NCI-H524 treated with DMSO at 0.1 percent for 48 hours (cell line): ENCODE measurements around the gene GATA6.

Experiments used
- DNase-seq: peaks from one replicate; lab custom pipeline; 2025; lab: John Stamatoyannopoulos, UW

The GATA6 gene

GRCh38 chr18:22166069-22166950 is 3.1 kb upstream of the GATA6 start:
- DNase-seq = no peak

GRCh38 chr18:22167091-22167470 is 2.3 kb upstream of the GATA6 start:
- DNase-seq = no peak

DNA sequence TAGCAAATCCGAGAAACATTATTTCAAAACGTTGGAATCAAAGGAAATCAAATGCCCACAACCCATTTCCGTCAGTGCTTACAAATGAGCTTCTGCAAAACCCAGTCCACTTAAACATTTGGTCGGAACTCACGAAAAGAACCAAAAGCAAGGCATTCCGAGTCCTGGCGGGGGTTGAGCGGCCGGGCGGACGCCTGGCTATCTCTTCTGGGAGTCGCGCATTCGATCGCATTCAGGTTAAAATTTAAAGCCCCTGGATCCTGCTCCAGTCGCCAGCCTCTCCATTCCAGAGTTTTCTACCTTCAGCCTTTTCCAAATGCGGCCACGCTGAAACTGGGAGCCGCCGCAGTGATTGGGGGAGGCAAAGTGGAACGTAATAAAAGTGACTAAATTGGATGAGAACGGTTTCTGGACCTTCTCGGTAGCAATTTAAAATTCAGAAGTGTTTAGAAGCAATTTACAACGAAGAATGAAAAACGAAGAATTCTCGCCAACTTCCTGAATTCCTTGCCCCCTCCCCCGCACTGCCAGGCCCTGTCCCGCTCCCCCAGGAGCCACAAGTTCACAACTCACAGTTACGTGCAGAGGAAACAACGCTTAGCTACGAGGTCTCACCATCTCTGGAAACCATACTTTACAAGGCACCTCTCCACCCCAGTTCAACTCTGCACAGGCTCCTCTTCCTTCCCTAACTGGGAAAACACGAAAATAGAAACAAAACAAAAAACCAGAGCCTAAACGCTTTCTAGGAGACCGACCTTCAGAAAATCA is 1.7 kb upstream of the GATA6 start:
- no peak for DNase-seq

GRCh38 chr18:22168360-22168921 is 948 bp upstream of the GATA6 start:
- no peak for DNase-seq

DNA sequence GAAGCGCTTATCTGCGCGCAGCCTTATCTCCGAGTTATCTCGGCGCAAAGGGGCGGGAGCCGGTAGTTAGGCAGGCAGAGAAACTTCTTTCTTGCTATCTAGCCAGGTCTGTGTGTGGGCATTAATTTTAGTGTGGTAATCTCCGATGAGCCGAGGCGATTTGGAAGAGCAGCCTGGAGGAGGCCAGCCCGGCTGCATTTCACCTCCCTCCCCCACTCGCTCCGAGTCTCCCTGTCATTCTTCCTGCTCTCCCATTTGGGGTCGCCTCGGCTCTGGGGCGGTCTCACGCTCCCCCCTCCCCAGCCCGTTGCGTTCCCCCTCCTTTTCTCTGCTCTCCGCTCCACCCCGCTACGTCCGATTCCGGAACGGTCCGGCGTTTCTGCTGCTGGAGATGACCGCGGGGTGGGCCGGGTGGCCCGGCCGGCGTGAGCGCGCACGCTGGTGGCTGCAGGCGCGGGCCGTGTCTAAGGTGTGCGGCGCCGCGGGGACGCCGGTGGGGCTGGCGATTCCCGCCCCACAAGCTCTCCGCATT is 566 bp downstream of the GATA6 start:
- no peak for DNase-seq

DNA sequence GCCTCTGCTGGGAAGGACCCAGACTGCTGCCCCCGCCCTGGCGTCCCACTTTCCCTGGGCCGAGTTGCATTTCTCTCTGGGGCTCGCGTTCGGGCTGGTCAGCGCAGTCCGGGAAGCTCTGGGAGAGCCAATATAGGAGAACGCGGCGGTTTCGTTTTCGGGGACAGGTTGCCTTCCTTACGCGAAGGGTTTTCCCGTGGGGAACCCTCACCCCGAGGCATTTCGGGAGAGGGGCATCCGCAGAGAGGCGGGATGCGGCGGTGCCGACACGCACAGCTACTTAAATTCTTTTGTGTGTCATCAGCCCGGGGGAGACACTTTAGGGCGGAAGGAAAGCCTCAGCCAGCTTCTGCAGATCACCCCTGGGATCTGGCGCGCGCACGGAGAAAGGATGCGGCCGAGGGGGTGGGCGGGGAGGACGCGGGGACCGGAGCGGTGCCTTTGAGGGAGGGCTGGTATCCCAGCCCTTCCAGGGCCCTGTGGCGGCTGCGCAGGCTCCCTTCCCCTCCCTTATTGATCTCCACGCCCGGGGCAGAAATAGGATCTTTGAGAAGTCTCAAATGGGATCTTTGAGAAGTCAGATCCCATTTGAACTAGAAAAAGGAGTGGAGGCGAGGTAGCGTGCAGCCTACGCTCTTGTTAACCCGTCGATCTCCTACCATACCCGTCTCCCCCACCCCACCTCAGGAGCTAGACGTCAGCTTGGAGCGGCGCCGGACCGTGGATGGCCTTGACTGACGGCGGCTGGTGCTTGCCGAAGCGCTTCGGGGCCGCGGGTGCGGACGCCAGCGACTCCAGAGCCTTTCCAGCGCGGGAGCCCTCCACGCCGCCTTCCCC is 1.2 kb downstream of the GATA6 start:
- no peak for DNase-seq

DNA sequence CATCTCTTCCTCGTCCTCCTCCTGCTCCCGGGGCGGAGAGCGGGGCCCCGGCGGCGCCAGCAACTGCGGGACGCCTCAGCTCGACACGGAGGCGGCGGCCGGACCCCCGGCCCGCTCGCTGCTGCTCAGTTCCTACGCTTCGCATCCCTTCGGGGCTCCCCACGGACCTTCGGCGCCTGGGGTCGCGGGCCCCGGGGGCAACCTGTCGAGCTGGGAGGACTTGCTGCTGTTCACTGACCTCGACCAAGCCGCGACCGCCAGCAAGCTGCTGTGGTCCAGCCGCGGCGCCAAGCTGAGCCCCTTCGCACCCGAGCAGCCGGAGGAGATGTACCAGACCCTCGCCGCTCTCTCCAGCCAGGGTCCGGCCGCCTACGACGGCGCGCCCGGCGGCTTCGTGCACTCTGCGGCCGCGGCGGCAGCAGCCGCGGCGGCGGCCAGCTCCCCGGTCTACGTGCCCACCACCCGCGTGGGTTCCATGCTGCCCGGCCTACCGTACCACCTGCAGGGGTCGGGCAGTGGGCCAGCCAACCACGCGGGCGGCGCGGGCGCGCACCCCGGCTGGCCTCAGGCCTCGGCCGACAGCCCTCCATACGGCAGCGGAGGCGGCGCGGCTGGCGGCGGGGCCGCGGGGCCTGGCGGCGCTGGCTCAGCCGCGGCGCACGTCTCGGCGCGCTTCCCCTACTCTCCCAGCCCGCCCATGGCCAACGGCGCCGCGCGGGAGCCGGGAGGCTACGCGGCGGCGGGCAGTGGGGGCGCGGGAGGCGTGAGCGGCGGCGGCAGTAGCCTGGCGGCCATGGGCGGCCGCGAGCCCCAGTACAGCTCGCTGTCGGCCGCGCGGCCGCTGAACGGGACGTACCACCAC is 2.1 kb downstream of the GATA6 start:
- no peak for DNase-seq

DNA sequence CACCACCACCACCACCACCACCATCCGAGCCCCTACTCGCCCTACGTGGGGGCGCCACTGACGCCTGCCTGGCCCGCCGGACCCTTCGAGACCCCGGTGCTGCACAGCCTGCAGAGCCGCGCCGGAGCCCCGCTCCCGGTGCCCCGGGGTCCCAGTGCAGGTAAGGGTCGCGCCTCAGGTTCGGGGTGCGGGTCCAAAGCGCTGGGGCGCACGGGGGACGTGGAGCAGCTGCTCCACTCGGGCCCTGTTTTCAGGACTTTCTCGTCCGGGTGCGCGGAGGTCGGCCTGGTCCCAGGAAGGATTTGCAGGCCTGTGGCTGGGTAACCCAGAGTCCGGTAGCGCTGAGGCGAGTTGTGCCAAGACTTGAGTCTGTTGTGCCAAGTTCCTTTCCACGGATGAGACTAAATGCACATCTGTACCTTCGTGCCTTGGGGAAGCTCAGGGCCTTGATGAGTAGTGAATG is 2.8 kb downstream of the GATA6 start:
- DNase-seq = no peak

DNA sequence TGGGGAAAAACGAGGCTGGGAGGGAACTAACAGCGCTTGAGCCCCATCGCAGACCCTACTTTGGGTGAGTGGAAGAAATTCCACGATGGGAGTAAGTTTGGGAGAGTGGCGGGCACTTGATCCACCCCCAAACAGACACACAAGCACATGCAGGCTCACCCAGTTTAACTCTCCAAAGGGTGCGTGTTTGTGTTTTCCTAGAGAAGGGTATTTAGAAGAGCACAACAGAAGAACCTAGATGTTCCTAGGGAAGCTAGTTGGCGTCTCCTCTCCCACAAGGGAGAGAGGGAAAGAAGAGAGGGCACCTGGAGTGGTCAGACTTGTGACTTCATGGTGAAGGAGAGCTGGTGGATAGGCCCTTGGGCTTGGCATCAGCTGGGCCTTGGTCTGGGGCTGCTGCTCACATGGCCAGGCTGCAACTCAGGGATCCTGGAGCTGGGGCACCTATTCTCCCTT is 3.2 kb downstream of the GATA6 start:
- no peak for DNase-seq

- no peak for DNase-seq
Measured at GRCh38 chr18:22173221-22173927, 4.0 kb downstream of the GATA6 start.

GRCh38 chr18:22173928-22174301 is 4.5 kb downstream of the GATA6 start:
- no peak for DNase-seq

DNA sequence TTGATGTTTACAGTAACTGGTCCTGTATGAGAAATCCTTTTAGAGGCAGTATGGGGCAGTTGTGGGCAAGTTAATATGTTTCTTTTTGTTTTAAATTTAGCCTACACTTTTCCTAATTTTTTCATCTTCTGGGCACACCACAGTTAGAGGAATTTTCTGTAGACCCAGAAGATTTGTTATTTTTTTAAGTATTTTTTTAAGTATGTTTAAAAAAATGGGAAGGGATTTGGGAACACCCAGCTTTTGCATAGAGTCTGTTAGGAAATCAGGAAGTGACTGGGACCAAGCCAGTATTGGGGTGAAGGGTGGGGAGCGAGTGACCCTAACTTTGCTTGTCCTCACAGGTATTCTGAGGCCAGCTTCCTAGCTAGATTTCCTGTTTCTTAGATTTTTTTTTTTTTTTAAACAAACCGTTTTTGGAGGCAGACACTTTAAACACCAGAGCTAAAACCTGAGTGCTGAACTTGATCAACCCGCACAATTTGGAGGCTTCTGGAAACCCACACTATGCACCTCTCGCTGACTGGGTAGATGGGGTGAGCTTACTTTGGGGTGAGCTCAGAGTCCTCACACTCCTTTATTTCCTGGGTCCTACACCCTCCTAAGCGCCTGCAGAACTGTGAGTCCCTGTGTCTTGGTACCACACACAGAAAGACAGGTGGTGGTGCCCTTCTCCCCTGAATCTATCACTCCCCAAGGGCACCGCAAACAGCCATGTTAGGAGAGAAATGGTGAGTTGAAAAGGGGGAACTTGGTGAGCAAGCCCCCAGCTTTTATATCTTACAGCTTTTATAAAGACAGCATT is 5.2 kb downstream of the GATA6 start:
- DNase-seq = no peak

DNA sequence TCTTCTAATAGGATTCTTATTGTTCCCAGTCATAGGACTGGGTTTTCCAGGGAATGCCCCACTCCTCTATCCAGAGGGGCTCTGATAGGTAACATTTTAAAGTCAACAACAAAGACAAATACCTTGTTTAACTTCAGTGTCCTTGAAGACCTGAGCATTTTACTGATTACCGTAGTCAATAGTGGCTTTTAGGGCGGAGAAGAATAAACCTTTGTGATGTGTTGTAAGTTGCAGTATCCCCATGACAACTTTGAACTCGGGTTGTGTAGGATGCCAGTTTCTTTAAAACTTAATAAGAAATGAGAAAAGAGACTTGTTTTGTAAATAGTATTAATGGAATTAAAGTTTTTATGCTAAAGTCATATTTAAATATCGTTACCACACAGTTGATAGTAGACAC is 6.0 kb downstream of the GATA6 start:
- no peak for DNase-seq

DNA sequence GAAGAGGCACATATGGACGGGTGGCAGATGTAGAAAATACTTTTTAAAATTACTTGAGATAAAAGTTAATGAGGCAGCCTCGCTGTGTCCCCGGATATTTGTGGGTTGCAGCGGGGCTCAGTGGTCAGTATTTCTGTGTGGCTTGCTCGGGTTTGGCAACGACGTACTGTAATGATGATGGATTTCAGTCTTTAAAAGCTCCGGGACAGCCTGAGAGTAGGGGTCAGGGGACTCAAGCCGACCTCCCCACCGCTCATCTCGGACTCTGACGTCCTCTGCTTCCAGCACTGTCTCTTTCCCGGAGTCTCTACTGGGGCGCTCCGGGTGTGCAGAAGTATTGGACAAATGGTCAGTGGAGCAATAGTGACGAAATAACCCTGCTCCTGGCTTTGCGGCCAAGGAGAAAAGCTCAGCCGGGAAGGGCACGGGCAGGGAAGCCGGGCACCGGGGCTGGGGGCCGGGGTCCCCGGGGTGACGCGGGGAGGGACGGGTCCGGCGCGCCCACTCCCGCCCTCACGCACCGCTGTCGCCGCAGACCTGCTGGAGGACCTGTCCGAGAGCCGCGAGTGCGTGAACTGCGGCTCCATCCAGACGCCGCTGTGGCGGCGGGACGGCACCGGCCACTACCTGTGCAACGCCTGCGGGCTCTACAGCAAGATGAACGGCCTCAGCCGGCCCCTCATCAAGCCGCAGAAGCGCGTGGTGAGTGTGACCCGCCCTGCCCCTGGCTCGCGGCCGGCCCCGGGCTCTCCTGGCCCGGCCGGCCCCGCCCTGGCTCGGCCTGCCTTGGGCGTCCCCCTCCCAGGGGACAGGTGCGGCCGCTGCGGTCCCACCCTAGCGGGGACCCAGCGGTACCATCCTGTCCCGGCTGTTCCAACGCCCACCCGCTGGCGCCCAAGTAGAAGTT is 7.3 kb downstream of the GATA6 start:
- DNase-seq = no peak

GRCh38 chr18:22177327-22177871 is 8.0 kb downstream of the GATA6 start:
- DNase-seq = no peak

DNA sequence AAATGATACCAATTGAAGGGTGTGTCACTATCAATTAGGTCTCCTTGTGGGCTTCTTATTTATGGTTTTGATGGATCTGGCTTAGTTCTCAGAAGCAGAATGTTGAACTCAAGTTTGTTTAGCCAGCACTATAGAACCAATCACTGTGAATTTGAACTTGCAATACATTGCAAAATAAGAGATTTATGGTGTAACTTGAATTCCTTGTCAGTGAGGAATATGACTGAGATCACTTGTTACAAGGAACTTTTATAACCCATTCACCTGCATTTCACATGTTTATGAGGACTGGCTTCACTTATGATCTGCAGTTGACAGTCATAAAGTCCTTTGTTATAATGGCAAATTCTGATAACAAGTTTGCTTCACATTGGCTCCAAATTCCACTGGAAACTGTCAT is 9.8 kb downstream of the GATA6 start:
- DNase-seq = no peak

- DNase-seq = no peak
Measured at GRCh38 chr18:22179631-22180030, 10.2 kb downstream of the GATA6 start.

- DNase-seq = no peak
Measured at GRCh38 chr18:22180722-22181121, 11.3 kb downstream of the GATA6 start.
